Measurements from ENCODE around the gene PTDSS2.
"Not testable (repeated sequence)": the region's sequence is repeated elsewhere in the genome, so short reads cannot be mapped to it uniquely, and the experiment has no call there.

DNA sequence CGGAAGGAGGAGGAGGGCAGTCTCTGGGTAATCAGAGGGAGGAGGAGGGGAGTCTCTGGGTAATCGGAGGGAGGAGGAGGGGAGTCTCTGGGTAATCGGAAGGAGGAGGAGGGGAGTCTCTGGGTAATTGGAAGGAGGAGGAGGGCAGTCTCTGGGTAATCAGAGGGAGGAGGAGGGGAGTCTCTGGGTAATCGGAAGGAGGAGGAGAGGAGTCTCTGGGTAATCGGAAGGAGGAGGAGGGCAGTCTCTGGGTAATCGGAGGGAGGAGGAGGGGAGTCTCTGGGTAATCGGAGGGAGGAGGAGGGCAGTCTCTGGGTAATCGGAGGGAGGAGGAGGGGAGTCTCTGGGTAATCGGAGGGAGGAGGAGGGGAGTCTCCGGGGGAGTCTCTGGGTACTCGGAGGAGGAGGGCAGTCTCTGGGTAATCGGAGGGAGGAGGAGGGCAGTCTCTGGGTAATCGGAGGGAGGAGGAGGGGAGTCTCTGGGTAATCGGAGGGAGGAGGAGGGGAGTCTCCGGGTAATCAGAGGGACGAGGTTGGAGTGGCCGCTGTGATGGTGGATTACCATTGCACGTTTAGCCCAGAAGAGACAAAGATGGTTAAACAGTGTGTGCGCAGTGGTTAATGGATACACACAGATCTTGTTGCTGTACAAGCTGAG, 19.1 kb downstream of the PTDSS2 start:
- TF ChIP-seq, protein P1, sequence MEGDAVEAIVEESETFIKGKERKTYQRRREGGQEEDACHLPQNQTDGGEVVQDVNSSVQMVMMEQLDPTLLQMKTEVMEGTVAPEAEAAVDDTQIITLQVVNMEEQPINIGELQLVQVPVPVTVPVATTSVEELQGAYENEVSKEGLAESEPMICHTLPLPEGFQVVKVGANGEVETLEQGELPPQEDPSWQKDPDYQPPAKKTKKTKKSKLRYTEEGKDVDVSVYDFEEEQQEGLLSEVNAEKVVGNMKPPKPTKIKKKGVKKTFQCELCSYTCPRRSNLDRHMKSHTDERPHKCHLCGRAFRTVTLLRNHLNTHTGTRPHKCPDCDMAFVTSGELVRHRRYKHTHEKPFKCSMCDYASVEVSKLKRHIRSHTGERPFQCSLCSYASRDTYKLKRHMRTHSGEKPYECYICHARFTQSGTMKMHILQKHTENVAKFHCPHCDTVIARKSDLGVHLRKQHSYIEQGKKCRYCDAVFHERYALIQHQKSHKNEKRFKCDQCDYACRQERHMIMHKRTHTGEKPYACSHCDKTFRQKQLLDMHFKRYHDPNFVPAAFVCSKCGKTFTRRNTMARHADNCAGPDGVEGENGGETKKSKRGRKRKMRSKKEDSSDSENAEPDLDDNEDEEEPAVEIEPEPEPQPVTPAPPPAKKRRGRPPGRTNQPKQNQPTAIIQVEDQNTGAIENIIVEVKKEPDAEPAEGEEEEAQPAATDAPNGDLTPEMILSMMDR (IDR thresholded peaks at IDR 0.05; ENCODE audit: low read length): not testable (repeated sequence)
- TF ChIP-seq EZH2 (IDR thresholded peaks at IDR 0.05; ENCODE audit: borderline replicate concordance, low read length): not testable (repeated sequence)
